ENCODE data around the gene PSMB3.
"Not testable (repeated sequence)": the region's sequence is repeated elsewhere in the genome, so short reads cannot be mapped to it uniquely, and the experiment has no call there.

The PSMB3 gene

DNA sequence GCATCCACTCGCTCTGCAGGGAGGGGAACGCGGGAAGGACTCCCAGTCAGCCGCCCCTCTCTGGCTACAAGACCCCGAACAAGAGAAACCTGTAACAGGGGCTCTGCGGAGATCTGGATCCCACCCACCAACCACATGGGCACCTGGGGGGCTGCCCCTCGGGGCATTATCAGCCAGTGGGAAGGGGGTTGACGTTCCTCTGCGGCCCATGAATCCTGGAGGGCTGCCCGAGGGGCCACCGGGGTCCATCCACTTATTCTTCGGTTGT is 2.6 kb upstream of the PSMB3 start:
- DNase-seq: no peak

DNA sequence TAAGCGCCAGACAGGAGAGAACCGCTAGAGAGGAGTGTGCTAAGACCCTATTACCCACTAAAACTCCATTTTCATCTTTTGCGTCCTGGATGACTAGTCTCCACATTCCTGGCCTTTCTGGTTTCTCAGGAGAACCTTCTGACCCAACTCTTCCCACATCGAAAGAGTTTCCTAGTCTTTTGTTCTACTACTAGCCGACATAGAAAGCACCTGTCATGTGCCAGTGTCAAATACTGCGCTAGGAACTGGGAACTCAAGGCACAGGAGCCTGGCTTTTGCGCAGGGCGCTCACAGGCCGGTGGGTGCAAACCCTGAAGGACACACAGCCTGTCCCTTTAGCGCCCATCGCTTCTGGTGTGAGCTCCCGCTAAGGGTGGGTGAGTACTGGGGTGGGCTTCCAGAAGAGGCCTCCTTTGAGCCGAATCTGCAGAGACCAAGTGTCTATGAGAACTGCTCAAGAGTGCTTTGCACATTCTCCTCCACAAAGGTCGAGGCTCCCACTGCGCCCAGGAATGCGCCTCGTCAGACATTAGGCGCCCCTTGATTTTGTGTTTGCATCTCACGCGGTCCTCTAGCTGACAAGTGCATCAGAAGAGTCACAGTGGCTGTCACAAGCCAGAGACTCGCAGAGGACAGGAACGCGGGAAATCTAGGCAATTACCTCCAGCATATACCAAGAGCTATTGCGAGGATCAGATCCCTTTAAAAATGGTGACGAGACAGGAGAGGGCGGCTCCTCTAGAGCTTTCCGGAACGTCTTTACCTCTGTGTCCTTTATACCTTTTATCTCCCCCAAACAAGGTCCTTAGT is 2.0 kb upstream of the PSMB3 start:
- peak; percentile 57 for DNase-seq

DNA sequence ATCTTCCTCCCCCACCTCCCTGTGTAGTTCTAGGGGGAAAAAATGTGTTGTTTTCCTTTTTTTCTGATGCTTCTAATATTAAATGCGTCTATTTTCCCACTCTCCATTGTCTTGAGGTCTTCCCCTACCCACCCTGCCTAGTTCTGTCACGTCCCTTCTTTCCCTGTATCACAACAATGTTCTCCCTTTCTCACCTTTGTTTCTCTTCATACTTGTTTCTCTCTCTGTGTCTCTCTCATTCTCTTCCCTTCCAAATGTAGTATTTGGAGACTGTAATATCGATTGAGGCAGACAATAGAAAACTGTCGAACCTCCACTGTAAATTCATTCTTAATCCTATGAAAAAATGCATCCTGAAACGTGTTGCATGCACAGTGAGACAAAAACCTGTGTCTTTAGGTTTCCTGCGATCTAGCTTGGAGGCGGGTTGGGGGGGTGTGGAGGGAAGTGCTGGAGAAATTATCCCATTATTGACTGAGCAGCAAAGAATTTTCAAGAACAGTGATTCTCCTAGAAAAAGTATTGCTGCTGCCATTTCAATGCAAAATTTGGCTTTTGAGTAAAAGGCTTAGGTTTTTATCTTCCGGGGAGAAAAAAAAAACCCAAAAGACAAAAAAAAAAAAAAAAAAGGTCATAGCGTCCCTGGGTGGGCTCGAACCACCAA is 1.3 kb upstream of the PSMB3 start:
- DNase-seq: no peak

DNA sequence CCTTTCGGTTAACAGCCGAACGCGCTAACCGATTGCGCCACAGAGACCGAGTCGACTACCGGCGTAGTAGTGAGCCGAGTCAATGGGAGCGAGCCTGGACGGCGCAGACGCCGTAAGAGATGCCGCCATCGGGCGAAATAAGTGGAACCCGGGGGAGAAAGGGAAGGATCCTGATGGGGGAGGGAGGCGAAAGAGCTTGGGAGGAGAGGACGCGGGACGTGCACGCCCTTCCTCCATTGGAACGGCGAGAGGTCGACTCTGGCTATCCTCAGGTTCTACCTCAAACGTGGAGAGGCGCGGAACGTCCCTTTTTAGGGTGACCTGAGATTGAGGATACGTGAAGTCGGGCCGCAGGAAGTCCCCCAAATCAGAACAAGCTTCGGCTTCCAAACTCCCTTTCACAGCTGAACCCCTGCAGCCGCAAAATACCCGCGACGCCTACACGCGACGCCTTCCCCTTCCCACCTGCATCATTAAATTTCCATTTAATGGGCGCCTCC is 683 bp upstream of the PSMB3 start:
- peak; percentile 93 for DNase-seq

DNA sequence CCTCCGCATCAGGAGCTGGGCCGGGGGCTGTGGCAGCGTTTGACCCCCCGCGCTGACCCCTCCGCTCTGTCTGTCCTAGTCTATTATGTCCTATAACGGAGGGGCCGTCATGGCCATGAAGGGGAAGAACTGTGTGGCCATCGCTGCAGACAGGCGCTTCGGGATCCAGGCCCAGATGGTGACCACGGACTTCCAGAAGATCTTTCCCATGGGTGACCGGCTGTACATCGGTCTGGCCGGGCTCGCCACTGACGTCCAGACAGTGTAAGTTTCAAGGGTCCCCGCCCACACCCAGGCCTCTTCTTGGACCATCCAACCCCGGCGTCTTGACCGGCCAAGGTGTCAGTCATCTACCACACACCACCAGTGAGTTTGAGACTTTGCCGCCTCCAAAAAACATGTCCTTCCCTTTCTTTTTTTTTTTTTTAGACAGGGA is 548 bp downstream of the PSMB3 start:
- DNase-seq: no peak

DNA sequence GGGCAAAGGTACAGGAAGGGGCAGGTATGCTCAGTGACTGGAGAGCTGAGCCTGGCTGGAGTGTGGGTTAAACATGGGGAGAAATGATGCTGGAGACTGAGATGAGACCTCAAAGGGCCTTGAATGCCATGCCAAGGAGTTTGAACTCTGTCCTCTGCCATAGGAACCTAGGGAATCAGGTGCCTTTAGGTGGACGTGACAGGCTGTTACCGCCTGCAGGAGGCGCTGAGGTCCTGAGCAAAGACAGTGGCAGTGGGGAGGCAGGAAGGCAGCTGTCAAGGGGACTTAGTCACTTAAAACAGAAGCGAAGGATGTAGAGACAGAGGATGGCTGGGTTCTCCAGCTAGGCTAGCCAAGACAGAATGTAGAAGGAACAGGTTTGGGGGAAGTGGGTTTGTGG is 9.1 kb downstream of the PSMB3 start:
- no peak for DNase-seq

DNA sequence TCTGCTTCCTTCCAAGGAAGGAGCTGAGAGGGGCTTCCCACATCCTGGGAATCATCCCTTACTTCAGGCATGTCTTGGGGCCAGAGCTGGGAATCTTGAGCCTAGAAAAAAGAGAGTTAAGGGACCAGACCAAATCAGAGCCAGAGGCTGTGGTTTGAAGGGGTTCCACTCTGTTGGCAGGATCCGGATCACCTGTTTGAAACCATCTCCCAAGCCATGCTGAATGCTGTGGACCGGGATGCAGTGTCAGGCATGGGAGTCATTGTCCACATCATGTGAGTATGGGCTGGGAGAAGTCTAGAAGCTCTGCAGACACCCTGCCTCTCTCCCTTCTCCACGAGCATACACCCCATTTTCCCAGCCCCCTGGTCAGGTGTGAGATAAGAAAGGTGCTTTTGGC is 9.7 kb downstream of the PSMB3 start:
- no peak for DNase-seq

DNA sequence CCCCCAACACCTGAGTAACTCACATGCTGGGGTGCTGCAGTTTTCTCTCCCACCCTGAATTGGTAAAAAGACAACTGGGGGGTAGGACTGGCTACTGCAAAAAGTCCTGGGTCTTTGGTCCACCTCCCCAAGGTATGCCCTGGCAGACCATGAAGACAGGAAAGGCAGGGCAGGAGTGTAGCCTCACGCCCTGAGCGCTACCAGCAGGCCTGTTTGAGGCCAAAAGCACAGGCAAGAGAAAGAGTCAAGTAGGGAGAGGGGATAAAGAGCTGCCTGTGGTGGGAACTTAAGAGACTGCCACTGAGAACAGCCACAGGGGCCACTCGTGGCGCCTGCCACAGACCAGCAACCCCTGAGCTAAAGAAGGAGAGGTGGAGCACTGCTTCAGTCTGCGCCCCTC is 13.8 kb downstream of the PSMB3 start:
- no peak for DNase-seq

DNA sequence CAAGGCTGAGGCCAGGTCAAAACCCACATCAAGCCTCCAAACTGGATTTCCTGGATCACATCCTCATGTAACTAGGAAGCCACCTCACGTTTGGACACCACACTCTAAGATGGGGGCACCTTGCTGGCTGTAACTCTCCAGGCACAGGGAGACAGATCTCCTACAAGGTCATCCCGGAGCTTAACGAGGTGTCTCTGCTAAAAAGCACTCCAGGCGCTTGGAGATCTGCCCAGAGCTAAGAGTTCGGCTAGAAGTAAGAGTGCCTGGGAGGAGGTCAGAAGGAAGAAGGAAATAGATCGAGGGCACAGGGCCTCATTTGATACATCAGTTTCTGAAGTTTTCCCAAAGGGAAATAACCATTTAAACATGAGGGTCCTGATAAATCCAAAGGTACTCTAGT is 15.9 kb downstream of the PSMB3 start:
- DNase-seq: no peak

DNA sequence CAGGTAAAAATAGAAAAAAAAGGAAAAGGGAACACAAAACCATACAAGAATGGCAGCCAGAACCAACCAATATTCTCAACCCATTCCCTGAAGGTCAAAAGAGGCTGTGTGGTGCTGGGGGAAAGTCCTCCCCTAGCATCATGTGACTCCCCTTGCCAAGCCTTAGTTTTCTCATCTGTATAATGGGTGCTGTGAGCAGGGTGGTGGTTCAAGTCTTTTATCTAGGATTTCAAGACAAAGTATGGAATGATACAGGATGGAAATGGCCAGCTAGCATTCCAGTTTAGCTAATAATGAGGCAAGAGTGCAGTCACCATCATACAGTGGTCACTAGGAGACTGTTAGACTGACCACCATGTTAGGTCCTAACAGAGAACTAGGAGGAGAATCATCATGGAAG is 20.7 kb downstream of the PSMB3 start:
- DNase-seq: no peak

DNA sequence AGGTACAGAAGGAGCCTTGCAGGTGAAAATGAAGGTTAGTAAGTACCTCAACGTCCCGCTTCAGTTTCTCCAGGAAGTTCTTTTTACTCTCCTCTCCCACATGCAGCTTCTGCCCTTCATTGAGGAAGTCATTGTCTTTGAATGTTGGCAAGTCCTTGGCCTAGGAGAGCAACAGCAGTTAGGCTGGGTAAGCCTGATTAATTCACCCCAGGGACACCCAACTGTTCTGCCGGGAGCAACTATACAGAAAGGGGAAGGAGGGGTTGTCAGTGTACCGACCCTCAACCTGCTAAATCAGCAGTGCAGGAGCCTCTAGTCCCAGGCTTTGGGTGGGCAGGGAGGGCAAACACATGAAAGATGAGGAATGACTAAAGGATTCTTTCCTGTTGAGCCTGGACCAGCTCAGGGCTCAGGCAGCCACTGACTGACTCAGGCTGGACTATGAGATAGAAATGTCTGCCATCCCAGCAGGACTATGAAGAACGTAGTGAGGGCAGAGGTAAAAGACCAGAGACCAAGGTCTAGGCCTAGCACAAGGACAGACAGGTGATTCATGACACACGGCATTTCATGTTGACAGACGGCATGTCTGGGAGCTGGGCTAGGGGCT is 25.2 kb downstream of the PSMB3 start:
- no peak for DNase-seq

DNA sequence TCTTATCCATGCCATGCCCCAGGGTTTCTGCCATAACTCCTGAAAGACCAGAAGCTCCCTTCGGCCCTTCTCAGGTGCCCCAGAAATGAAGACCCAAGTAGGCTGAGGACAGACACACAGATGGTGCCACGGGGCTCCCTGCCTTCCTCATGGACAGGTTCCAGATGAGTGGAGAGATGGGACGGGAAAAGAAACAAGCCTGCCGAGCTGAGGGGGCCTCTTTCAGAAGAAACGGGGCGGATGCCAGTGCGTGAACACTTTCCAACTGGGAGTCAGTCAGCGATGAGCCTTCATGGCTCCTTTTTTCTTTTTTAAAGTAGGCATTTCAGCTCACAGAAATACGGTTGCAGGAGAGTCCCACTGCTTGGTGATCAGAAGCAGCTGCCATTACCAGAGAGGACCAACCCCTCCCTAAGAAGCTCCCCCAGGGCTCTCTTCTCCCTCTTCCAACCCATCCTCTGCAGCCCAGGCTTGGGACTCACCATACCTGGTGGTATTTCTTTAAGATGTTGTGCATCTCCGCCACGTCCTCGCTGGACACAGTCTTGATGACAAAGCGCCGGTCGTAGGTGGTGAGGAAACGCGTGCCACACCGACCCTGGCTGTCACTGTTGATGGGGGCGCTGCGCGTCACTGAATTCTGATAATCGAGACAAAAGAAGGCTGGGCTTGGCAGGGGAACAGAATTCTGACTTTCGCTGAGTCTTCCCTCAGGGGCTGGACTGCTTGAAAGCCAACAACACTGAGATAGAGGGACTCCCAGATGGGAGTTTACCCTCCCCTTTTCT is 27.6 kb downstream of the PSMB3 start:
- DNase-seq: no peak

DNA sequence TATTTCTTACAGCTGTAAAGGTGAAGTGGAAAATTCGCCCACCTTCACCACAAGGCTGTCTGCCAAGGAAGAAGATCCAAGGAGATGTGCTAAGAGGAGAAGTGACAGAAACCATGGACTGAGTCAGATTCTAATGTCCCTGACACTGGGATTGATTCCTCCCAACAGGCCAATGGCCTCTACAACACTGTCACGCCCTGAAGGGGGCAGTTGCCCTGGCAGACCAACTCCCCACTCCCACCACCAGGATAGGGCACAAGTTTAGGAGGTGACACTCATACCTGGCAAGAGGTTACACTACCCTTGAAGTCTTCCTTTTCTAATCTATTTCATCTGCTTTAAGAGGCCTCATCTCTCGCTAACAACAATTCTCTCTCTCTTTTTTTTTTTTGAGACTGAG is 30.7 kb downstream of the PSMB3 start:
- DNase-seq: no peak

DNA sequence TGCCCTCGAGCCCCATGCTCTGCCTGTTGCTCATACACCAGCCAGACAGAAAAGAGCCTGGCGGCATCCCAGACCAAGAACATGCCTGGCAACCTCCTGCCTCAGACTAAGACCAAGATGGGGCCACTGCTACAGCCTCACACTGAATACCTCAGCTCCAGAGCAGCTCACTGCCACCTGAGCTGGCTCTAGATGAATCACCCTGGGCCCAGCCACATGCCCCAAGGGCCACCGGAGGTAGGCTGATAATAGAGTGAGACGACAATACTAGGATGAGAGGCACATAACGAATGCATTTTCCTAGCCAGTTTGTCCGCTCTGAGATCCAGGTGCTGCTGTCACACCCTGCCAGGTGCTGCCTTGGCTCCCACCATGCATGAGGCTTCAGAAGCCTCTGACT is 33.8 kb downstream of the PSMB3 start:
- DNase-seq: no peak

DNA sequence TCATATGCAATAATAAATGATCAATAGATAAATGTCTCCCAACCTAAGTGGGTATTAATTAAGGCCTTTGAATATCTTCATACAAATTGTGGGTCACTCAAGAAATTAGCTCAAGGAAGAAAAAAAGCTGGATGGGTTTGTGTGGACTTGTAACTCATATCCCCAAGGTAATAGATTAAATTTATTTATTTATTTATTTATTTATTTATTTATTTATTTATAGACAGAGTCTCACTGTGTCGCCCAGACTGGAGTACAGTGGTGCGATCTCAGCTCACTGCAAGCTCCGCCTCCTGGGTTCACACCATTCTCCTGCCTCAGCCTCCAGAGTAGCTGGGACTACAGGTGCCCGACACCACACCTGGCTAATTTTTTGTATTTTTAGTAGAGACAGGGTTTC is 35.5 kb downstream of the PSMB3 start:
- not testable (repeated sequence) for DNase-seq

DNA sequence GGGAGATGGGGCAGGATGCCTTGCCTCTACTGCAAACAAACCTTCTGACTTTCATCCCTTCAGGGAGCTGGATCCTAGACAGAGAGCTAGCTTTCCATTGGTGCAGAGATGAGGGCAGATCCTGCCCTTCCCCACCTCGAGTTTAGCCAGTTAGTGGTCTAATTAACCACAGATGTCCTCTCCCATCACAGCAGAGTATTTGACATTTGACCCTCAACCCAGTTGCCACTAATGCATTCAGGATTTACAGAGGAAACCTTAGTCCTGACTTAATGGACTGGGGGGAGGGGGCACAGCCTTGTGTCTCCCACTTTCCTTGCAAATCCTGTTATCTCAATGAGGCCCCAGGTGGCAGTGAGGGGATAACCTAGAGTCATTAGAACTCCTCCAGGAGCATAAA is 36.6 kb downstream of the PSMB3 start:
- DNase-seq: peak; percentile 34

DNA sequence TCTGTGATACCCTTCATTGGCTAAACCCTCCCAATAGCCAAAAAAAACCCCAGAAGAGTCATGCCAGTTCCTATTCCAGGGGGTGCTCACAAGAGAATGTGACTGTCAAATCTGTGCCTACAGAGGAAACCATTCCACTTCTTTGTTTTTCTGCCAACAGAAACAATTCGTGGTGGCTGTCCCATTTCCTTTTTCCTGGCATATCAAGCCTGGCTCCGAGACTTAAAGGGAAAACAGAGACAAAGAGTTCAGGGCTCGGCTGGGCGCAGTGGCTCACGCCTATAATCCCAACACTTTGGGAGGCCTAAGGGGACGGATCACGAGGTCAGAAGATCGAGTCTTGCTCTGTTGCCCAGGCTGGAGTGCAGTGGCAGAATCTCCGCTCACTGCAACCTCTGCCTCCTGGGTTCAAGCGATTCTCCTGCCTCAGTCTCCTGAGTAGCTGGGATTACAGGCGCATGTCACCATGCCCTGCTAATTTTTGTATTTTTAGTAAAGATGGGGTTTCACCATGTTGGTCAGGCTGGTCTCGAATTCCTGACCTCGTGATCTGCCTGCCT is 37.7 kb downstream of the PSMB3 start:
- not testable (repeated sequence) for DNase-seq

DNA sequence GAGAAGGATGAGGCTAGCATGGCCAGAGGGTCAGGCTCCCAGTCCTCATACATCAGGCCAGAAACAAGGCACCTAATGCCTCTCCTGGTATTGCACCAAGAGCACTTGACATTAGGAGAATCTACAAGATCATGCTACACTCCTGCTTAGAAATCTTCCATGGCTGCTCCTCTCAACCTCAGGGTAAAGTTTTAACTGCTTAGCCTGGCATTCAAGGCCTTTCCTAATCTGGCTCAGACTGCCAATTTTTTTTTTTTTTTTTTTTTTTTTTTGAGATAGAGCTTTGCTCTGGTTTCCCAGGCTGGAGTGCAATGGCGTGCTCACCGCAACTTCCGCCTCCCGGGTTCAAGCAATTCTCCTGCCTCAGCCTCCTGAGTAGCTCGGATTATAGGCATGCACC is 38.6 kb downstream of the PSMB3 start:
- DNase-seq: no peak

DNA sequence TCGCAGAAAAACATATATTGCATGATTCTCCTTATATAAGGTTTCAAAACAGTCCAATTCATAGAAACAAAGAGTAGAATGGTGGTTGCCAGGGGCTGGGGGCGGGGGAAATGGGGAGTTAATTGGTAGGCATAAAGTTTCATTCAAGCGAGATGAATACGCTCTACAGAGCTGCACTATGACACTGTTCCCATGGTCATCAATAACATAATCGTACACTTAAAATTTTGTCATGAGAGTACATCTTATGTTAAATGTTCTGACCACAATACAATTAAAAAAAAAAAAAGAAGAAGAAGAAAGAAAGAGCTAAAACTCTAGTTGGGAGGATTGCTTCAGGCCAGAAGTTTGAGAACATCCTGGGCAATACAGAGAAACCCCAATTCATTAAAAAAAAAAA is 41.7 kb downstream of the PSMB3 start:
- DNase-seq: no peak

DNA sequence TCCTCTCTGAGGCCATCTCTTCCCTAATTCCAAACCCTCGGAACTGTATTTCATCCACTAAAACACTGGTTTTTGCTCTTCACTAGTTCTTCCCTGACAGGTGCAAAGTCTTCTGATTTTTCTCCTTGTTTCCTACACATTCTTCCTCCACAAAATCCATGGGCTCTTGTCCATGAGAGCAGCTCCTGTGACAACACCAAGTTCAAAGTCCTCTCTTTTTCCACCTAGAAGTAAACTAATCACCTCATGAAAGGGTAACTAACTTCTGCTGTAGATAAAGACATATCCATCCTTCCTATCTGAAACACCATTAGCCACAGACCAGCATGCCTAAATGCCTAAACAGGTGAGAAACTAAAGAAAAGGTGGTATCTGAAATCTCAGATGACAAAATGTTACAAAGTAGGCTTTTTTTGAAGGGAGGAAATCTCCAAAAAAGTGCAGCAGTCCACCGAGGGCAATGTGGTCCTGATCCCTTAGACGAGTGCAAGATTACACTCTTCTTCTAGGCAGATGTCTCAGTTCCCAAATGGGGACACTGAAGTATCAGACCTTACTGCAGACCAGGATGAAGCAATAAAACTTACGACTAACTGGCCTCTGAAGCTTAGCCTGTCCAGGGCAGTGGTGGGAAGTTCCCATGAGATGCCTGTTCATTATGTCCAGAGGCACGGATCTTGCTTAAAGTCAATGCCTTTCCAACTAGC is 44.1 kb downstream of the PSMB3 start:
- DNase-seq: no peak

DNA sequence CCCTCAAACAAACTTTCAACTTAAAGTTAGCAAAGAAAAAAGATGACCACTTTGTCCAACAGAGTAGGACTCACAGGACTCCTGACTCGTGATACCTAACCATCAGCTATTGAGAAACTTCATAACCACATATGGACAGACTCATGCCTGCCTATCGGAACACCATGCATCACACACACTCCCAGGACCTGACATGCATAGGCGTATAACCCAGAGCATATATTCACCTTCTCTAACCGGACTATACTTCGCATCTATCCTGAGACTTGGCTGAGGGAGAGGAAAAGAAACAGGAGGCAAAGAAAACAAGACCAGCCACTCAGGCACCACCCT is 44.6 kb downstream of the PSMB3 start:
- no peak for DNase-seq

DNA sequence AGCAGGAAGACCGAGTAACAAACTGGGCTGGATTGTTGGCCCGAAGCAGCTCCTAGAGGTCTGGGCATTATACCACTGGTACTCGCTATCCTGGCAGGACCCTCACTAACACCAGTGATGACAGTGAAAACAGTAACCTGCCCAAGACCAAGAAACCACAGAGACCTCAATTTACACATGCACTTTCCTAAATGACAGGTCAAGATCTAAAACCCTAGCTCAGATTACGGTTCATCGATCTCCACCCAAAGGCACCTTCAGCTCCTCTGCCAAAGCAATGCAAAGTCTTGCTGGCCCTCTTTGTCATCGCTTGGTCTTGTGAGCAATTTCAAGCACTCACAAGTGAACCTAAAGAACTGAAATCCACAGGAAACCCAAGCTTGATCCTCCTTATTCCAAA is 45.3 kb downstream of the PSMB3 start:
- no peak for DNase-seq
